Measurements from ENCODE around the gene BHLHA9. TPM values are rescaled to one million over a fixed set of nuclear protein-coding genes. Genes with fewer than 3 reads are reported as not detected.

The BHLHA9 gene
- total RNA-seq, 3 donors from 2014 or later (not counting 1 experiment from before 2014, with no cell fraction given), result not detected

GRCh38 chr17:1241929-1242328 lies 28.3 kb upstream of the BHLHA9 start:
- TF ChIP-seq CTCF (IDR thresholded peaks at IDR 0.05), result no peak
- no peak overlapping the region for H3K27ac ChIP-seq (ENCODE audit: low read length)
- H3K4me3 Mint-ChIP-seq, result no peak overlapping the region
- H3K36me3 Mint-ChIP-seq, result no peaks in the 10 kb centered on the region
- H3K4me3 ChIP-seq (ENCODE audit: low read length), result no peak overlapping the region
- peaks cover 0 to 12% of the 10 kb centered on the region in 2 donors for H3K27me3 Mint-ChIP-seq (ENCODE audit: low read depth in 2 of 2)
- no peaks in the 10 kb centered on the region for H3K9me3 Mint-ChIP-seq
- no peaks in the 10 kb centered on the region for H3K4me1 Mint-ChIP-seq
- H3K9me3 ChIP-seq (ENCODE audit: control insufficient read depth, insufficient read depth, low read length), result no peaks in the 10 kb centered on the region
- 80% methylated on average over 7 of the region's 9 CpGs for WGBS (ENCODE audit: insufficient coverage)
- H3K27me3 ChIP-seq (ENCODE audit: control insufficient read depth, insufficient read depth, low read length), result no peaks in the 10 kb centered on the region
- H3K4me1 ChIP-seq (ENCODE audit: control insufficient read depth, insufficient read depth, low read length), result peaks cover 4% of the 10 kb centered on the region
- H3K27ac Mint-ChIP-seq, result no peak overlapping the region
- H3K36me3 ChIP-seq (ENCODE audit: control insufficient read depth, insufficient read depth, low read length), result no peaks in the 10 kb centered on the region
- ATAC-seq (no peak), DNase-seq (no peak)
- intact Hi-C loops (cut with micrococcal nuclease), result no loop called here

GRCh38 chr17:1244606-1245012 lies 25.6 kb upstream of the BHLHA9 start:
- peaks cover 0 to 12% of the 10 kb centered on the region in 2 donors for H3K27me3 Mint-ChIP-seq (ENCODE audit: low read depth in 2 of 2)

GRCh38 chr17:1251866-1252608 lies 18.2 kb upstream of the BHLHA9 start:
- peaks cover 31% of the 10 kb centered on the region for H3K4me1 ChIP-seq (ENCODE audit: control insufficient read depth, insufficient read depth, low read length)
- WGBS (ENCODE audit: insufficient coverage), result 91% methylated on average over 13 of the region's 16 CpGs
- H3K9me3 Mint-ChIP-seq, result no peaks in the 10 kb centered on the region
- H3K4me3 ChIP-seq (ENCODE audit: low read length), result no peak overlapping the region
- H3K27ac Mint-ChIP-seq, result no peak overlapping the region
- no peak for DNase-seq
- H3K27me3 ChIP-seq (ENCODE audit: control insufficient read depth, insufficient read depth, low read length), result no peaks in the 10 kb centered on the region
- no peaks in the 10 kb centered on the region for H3K27me3 Mint-ChIP-seq (ENCODE audit: low read depth in 2 of 2)
- intact Hi-C loops (cut with micrococcal nuclease), result loop anchor here (10.0 kb wide), 1 partner anchor 127 kb away; no protein-coding TSS in a partner anchor
- no peaks in the 10 kb centered on the region for H3K9me3 ChIP-seq (ENCODE audit: control insufficient read depth, insufficient read depth, low read length)
- H3K4me1 Mint-ChIP-seq, result peaks cover 15% of the 10 kb centered on the region in 2 donors
- TF ChIP-seq CTCF (IDR thresholded peaks at IDR 0.05), result no peak
- H3K36me3 Mint-ChIP-seq, result no peaks in the 10 kb centered on the region
- no peak overlapping the region for H3K27ac ChIP-seq (ENCODE audit: low read length)
- no peaks in the 10 kb centered on the region for H3K36me3 ChIP-seq (ENCODE audit: control insufficient read depth, insufficient read depth, low read length)
- H3K4me3 Mint-ChIP-seq, result no peak overlapping the region
- ATAC-seq, result no peak

More at GRCh38 chr17:1244606-1245012, 25.6 kb upstream of the BHLHA9 start:
- intact Hi-C loops (cut with micrococcal nuclease), result no loop called here
- no peak overlapping the region for H3K27ac Mint-ChIP-seq
- H3K9me3 Mint-ChIP-seq, result no peaks in the 10 kb centered on the region
- Histone ChIP-seq H3K4me1 (ENCODE audit: control insufficient read depth, insufficient read depth, low read length) (no peaks in the 10 kb centered on the region), H3K4me3 (ENCODE audit: low read length) (no peak overlapping the region), H3K27me3 (ENCODE audit: control insufficient read depth, insufficient read depth, low read length) (no peaks in the 10 kb centered on the region), H3K27ac (ENCODE audit: low read length) (no peak overlapping the region), H3K9me3 (ENCODE audit: control insufficient read depth, insufficient read depth, low read length) (no peaks in the 10 kb centered on the region), H3K36me3 (ENCODE audit: control insufficient read depth, insufficient read depth, low read length) (no peaks in the 10 kb centered on the region)
- DNase-seq (no peak), ATAC-seq (no peak)
- no peaks in the 10 kb centered on the region for H3K4me1 Mint-ChIP-seq
- H3K36me3 Mint-ChIP-seq, result no peaks in the 10 kb centered on the region
- WGBS (ENCODE audit: insufficient coverage), result 85% methylated on average over 9 of the region's 9 CpGs
- H3K4me3 Mint-ChIP-seq, result no peak overlapping the region
- TF ChIP-seq CTCF (IDR thresholded peaks at IDR 0.05), result no peak

Data from natural killer cell (primary cell).